ENCODE data around the gene ORC4. TPM values are rescaled to one million over a fixed set of nuclear protein-coding genes. Genes with fewer than 3 reads are reported as not detected.

The ORC4 gene
- total and polyA plus RNA-seq, 8 donors = 4.8 to 27.6 (median 15.5) TPM

- intact Hi-C loops (cut with DNase I) = no loop called here
- Histone ChIP-seq H3K4me1 (peaks cover 0 to 13% (median 2%) of the 10 kb centered on the region in 3 donors), H3K9me3 (no peaks in the 10 kb centered on the region), H3K27me3 (no peaks in the 10 kb centered on the region), H3K27ac (no peak overlapping the region), H3K4me3 (no peak overlapping the region), H3K36me3 (no peaks in the 10 kb centered on the region)
- TF ChIP-seq, protein P1, sequence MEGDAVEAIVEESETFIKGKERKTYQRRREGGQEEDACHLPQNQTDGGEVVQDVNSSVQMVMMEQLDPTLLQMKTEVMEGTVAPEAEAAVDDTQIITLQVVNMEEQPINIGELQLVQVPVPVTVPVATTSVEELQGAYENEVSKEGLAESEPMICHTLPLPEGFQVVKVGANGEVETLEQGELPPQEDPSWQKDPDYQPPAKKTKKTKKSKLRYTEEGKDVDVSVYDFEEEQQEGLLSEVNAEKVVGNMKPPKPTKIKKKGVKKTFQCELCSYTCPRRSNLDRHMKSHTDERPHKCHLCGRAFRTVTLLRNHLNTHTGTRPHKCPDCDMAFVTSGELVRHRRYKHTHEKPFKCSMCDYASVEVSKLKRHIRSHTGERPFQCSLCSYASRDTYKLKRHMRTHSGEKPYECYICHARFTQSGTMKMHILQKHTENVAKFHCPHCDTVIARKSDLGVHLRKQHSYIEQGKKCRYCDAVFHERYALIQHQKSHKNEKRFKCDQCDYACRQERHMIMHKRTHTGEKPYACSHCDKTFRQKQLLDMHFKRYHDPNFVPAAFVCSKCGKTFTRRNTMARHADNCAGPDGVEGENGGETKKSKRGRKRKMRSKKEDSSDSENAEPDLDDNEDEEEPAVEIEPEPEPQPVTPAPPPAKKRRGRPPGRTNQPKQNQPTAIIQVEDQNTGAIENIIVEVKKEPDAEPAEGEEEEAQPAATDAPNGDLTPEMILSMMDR (IDR thresholded peaks at IDR 0.05) = no peak
- DNase-seq (no peak), FAIRE-seq (no peak), ATAC-seq (no peak)
These were observed 137.9 kb downstream of the ORC4 start for GRCh38 chr2:147882631-147883030.

Other genes with a start within 250 kb of the ORC4 start
- 10 to 100 TPM in 2 of 6 donors, 1 to 10 TPM in 4; 5.8 to 13.9 (median 7.0) TPM for gene ACVR2A, start 175.7 kb downstream of the ORC4 start, total RNA-seq
- gene ACVR2A, start 175.7 kb downstream of the ORC4 start, polyA plus RNA-seq = 1 to 10 TPM; 4.8 to 7.3 TPM
- gene MBD5, start 354 bp upstream of the ORC4 start, total RNA-seq = 10 to 100 TPM; 11.2 to 27.4 (median 13.9) TPM
- 1 to 10 TPM; 4.5 to 5.1 TPM for gene MBD5, start 354 bp upstream of the ORC4 start, polyA plus RNA-seq

Measured in pancreas (tissue), 10 donors.